GM21367 (cell line): Measurements from ENCODE around the gene LRRC8E.
"Not testable (repeated sequence)": the region's sequence is repeated elsewhere in the genome, so short reads cannot be mapped to it uniquely, and the experiment has no call there.

Experiments used
- ATAC-seq: cut with Tn5 transposase; IDR thresholded peaks from one replicate; pipeline ENCODE4 v1.9.1; 2021; ENCODE audit not compliant: unreplicated experiment

The LRRC8E gene

DNA sequence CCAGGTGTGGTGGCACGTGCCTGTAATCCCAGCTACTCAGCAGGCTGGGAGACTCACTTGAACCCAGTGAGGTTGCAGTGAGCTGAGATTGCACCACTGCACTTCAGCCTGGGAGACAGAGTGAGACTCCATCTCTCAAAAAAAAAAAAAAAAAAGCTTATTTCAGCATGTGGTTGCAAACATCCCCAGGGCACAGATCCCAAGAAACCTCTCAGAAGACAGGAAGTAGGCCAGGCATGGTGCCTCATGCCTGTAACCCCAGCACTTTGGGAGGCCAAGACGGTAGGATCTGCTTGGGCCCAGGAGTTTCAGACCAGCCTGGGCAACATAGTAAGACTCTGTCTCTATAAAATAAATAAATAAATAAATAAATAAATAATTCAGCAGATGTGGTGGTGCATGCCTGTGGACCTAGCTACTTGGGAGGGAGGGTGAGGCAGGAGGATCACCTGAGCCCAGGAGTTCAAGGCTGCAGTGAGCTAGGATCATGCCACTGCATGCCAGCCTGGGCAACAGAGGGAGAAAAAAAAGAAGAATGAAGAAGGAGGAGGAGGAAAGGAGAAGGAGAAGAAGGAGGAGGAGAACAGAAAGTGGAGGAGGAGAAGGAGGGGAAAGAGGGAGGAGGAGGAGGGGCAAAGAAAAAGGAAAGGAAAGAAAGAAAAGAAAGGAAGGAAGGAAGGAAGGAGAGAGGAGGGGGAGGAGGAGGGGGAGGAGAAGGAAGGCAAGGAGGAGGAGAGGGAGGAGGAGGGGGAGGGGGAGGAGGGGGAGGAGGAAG, 4.3 kb upstream of the LRRC8E start:
- ATAC-seq = no peak

- no peak for ATAC-seq
These were observed 2.5 kb upstream of the LRRC8E start for GRCh38 chr19:7885818-7886217.

DNA sequence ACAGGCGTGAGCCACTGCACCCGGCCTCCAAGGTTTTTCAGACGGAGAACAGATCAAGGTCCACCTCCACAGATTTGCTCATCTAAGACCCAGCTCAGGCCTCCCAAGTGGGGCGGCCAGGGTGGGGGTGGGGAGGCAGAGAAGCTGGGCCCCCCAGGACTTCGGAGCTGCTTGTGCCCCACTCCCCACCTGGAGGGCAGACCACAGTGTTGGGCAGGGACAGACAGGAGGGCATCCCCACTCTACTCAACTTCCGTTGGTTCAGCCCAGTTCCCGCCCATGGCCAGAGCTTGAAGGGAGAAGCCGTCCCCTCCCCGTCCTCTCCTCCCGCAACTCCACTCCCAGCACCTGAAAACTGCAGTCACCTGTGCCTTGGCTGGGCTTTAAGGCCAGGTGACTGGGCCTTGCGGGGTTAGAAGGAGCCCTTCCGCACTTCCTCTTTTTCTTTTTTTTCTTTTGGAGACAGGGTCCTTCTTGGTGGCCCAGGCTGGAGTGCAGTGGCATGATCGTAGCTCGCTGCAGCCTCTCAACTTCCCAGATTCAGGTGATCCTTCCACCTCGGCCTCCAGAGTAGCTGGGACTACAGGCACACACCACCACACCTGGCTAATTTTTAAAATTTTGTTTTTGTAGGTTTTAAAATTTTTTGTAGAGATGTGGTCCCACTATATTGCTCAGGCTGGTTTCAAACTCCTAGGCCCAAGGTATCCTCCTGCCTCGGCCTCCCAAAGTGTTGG, 734 bp upstream of the LRRC8E start:
- ATAC-seq = no peak

DNA sequence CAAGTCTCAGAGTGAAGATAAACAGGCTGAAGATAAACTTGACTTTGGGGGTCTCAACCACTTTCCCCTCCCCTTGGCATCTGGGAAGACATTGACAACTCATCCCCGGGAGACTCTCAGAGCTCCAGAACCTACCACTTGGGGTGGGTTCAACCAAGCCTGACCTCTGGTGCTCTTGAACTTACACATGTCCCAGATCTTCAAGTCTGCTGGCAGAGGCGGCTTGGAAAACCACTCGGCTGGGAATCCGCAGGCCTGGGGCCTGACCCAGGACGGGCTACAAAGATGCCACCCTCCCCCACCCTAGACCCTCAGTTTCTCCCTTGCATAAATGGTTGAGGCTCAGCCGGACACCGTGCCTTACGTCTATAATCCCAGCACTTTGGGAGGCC, 512 bp downstream of the LRRC8E start:
- ATAC-seq = no peak

DNA sequence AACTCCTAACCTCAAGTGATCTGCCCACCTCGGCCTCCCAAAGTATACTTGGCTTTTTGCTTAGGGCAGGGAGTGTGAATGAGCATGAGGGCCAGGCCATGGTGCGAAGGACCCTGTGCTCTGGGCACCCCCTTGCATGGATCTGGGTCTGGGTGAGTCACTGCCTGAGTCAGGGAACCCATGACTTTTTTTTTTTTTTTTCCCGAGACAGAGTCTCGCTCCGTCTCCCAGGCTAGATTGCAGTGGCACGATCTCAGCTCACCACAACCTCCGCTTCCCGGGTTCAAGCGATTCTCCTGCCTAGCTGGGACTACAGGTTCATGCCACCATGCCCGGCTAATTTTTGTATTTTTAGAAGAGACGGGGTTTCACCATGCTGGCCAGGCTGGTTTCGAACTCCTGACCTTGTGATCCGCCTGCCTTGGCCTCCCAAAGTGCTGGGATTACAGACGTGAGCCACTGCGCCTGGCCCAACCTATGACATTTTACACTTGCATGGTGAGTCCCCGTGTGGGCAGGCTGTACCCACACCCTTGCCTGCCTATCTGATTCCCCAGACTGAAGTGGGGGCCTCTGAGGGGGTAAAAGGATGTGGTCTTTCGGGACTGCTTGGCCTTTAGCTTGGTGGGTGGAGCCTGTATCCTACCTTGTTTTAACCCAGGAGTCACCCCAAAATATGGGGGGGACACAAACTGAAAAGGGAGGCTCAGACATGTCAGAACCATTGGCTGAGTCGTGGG, 5.2 kb downstream of the LRRC8E start:
- ATAC-seq = not testable (repeated sequence)

DNA sequence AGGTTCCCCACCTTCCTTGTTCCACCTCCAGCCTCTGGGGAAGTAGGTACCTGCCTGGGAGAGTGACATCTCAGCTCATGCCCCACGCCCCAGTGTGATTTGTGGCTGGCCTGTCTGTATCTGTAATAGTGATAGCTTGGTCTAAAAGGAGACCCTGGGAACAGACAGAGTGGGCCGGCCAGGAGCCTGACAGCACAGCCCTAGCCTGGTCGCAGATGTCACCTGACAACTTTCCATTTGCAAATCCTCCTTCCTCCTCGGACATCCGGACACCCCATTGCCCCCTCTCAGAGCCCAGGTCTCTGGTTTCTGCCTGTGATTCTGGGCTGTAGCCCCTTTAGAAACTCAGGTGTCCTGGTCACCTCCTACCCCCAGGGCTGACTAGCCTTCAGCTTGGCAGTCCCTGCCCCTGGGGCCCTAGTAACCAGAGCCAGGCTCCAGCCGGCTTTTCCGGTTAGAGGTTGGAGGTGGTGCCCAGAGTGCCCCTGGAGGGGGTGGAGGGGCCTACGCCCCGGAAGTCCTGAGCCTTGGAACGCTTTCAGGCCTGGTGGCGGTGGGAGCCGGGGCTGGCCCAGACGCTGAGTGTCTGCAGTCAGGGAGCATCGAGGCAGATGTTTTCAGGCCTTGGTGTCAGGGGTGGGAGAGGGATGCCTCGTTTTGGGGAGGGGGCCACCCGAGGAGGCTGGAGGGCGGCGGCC, 6.5 kb downstream of the LRRC8E start:
- ATAC-seq = no peak

GRCh38 chr19:7895565-7895964, 7.3 kb downstream of the LRRC8E start:
- no peak for ATAC-seq

GRCh38 chr19:7897292-7897691, 9.0 kb downstream of the LRRC8E start:
- no peak for ATAC-seq

DNA sequence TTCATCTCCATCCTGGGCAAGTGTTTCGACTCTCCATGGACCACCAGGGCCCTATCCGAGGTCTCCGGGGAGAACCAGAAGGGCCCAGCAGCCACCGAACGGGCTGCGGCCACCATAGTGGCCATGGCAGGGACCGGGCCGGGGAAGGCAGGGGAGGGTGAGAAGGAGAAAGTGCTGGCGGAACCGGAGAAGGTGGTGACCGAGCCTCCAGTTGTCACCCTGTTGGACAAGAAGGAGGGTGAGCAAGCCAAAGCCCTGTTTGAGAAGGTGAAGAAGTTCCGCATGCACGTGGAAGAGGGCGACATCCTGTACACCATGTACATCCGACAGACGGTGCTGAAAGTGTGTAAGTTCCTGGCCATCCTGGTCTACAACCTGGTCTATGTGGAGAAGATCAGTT, 10.7 kb downstream of the LRRC8E start:
- ATAC-seq = no peak

- no peak for ATAC-seq
These were observed 11.6 kb downstream of the LRRC8E start for GRCh38 chr19:7899751-7900378.

GRCh38 chr19:7900401-7900870, 12.1 kb downstream of the LRRC8E start:
- no peak for ATAC-seq

DNA sequence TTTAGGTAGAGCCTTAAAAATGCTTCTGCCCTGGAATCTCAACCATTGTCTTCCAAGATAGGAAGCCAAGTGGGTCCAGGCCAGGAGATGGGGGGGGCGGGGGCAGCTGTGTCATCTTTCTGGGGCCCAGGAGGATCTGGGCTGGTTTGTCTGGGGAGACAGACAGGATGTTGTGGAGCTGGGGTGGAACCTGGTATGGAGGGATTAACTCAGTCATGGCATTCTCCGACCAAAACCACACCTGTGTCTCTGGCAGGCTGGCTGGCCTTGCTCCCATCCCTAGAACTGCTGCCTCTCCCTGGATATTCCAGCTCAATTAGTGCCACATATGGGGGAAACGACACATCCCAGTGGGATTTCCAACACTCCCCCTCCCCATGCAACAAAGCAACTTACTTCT, 12.6 kb downstream of the LRRC8E start:
- no peak for ATAC-seq

DNA sequence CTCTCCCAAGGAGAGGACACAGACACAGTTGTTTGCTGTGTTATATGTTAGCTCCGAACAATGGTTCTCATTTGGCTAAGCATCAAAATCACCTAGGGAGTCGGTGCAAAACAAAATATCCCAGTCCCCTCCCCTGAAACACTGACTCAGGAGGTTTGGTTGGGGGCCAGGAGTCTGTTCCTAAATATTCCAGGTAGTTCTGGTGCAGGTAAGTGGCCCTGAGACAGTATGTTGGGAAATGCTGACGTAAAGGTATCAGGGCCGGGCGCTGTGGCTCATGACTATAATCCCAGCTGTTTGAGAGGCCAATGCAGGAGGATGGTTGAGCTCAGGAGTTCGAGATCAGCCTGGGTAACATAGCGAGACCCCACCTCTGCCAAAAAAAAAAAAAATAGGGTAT, 13.0 kb downstream of the LRRC8E start:
- no peak for ATAC-seq

GRCh38 chr19:7902796-7903243, 14.5 kb downstream of the LRRC8E start:
- peak; percentile 12 for ATAC-seq

- ATAC-seq = peak; percentile 61
These were observed 15.1 kb downstream of the LRRC8E start, which contains the start of gene MAP2K7 for GRCh38 chr19:7903244-7904073. Gene MAP2K7, plus strand, starts transcription at chr19:7903877. Its CDS starts 68 bp downstream, at chr19:7903945.

DNA sequence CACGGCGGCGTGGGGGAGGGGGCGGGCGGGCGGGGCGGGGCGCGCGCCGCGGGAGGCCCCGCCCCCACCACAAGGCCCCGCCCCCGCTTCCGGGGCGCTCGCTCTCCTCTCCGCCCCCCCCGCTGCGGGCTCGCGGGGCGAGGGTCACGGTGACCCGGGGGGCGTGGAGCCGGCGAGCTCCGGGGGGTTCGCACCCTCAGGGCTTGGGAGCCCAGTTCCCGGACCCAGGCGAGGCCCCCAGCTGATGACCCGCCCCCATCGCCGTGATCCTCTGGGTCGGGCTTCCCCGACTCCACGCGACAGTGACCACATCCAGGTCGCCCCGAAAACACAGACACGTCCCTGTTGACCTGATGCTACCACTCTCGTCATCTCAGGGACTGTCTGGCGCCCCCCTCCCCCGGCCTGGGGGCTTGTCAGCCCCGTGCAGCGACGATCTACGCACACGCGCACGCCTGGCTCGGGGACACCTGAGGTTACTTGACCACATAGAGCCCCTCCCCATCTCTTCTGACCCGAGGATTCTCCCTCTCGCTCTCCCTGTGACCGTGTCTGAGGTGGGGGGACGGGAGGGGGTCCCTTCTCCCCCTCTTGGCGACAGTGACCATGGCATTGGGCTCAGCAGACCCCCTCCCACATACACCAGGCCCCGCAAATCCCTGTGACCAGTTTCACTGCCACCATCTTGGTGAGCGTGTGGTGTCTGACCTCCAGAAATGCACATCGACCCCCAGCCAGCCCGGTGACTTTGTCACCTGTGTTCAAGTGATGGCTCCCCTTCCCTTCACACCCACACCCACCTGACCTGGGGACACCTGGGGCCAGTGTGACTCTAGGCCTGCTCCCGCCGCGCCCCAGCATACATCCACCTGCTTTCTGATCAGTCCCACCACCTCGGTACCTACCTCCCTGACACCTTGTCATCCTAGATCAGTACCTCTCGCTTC, 16.0 kb downstream of the LRRC8E start:
- peak; percentile 24 for ATAC-seq

GRCh38 chr19:7905268-7905667, 17.0 kb downstream of the LRRC8E start:
- ATAC-seq = no peak

DNA sequence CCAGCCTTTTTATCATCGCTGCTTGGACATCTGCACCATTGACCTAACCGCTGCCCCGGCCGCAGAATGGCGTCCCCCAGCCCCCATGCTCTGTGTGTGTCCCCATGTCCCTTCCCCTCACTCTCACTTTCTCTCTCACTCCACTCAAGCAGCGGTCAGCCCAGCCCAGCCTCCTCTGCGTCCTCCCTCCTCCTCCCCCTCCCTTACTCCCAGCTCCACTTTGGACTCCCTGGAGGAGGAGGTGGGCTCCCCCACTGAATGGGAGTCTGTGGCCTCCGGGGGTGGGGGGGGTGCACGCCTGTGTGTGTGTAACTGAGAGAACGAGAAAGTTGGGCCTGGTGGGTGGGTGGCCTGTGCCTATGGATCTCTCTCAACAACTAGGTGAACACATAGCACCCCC, 17.5 kb downstream of the LRRC8E start:
- ATAC-seq = no peak
